ENCODE measurements around the gene MGLL. TPM values are rescaled to one million over a fixed set of nuclear protein-coding genes. Genes with fewer than 3 reads are reported as not detected.

MGLL gene
- total and polyA plus RNA-seq, 2 donors (not counting 1 experiment from before 2014, with no cell fraction given) = 1.7 to 6.9 TPM

GRCh38 chr3:127700406-127700805 lies 121.9 kb downstream of the MGLL start:
- no peak overlapping the region for H3K27ac Mint-ChIP-seq
- POLR2A ChIA-PET = no interaction called here

More at GRCh38 chr3:127700406-127700805, 121.9 kb downstream of the MGLL start:
- peaks cover 19% of the 10 kb centered on the region for H3K4me1 Mint-ChIP-seq
- no peaks in the 10 kb centered on the region for H3K27me3 Mint-ChIP-seq
- Histone ChIP-seq H3K27ac (ENCODE audit: low read length in 2 of 2) (no peak overlapping the region), H2AFZ (ENCODE audit: insufficient read depth, low read depth, low read length, poor library complexity, severe bottlenecking) (no peak overlapping the region), H3K36me3 (replicated peaks in 1 of 2; ENCODE audit: control extremely low read depth in 1 of 2, control insufficient read depth in 1 of 2, extremely low read depth in 1 of 2, insufficient read depth in 2 of 2, low read length in 1 of 2) (no peaks in the 10 kb centered on the region), H3K4me2 (replicated peaks; ENCODE audit: low read depth, low read length, poor library complexity, severe bottlenecking) (no peak overlapping the region), H3K9me3 (ENCODE audit: control extremely low read depth in 1 of 3, control insufficient read depth in 2 of 3, insufficient read depth in 1 of 3, low read length in 2 of 3) (peaks cover 0 to 11% (median 0%) of the 10 kb centered on the region in 3 donors), H3K4me1 (ENCODE audit: control insufficient read depth in 2 of 2, insufficient read depth in 2 of 2, low read length in 2 of 2) (peaks cover 10 to 22% of the 10 kb centered on the region in 2 donors), H3K79me2 (ENCODE audit: control insufficient read depth, insufficient read depth, low read length) (no peaks in the 10 kb centered on the region), H3K4me3 (ENCODE audit: control extremely low read depth in 1 of 5, extremely low read depth in 1 of 5, insufficient read depth in 1 of 5, low read depth in 2 of 5, low read length in 4 of 5) (no peak overlapping the region), H3K9ac (ENCODE audit: low read length) (no peak overlapping the region), H4K20me1 (ENCODE audit: control insufficient read depth, insufficient read depth, low read length, poor library complexity, severe bottlenecking) (no peaks in the 10 kb centered on the region), H3K27me3 (replicated peaks in 1 of 4; ENCODE audit: control extremely low read depth in 1 of 4, control insufficient read depth in 3 of 4, insufficient read depth in 4 of 4, low read length in 3 of 4) (no peaks in the 10 kb centered on the region)
- TF ChIP-seq CTCF (IDR thresholded peaks at IDR 0.05) (no peak), EZH2 (IDR thresholded peaks at IDR 0.05; ENCODE audit: borderline replicate concordance, insufficient read depth, low read depth, low read length, poor library complexity, severe bottlenecking) (no peak)
- no peak for DNase-seq
- no peak for ATAC-seq (ENCODE audit: low read depth)
- WGBS (ENCODE audit: insufficient coverage) = 93% methylated on average over 4 of the region's 5 CpGs
- CTCF ChIA-PET = no interaction called here
- intact Hi-C loops (cut with micrococcal nuclease) = no loop called here
- peaks cover 4% of the 10 kb centered on the region for H3K9me3 Mint-ChIP-seq (ENCODE audit: insufficient read depth)
- H3K4me3 Mint-ChIP-seq = no peak overlapping the region
